GM12892 (cell line): ENCODE measurements around the gene MC3R.

Source experiments
- POLR2AphosphoS5 ChIP-seq: IDR thresholded peaks from 2 replicates; pipeline ENCODE4 v1.6.1; 2011; ENCODE audit warnings: low read depth, low read length, control low read depth
- TAF1 ChIP-seq: IDR thresholded peaks from 2 replicates; pipeline ENCODE4 v1.6.1; 2011; ENCODE audit warnings: low read depth, mild to moderate bottlenecking, control low read depth, low read length, borderline replicate concordance

- TF ChIP-seq POLR2AphosphoS5 (no peak), TAF1 (no peak)
Measured at GRCh38 chr20:56234110-56234509, 14.4 kb upstream of the MC3R start.
